DLD1 (cell line): ENCODE results near the gene INPP5F.
"Not testable (repeated sequence)": the region's sequence is repeated elsewhere in the genome, so short reads cannot be mapped to it uniquely, and the experiment has no call there.

Experiments used
- in situ Hi-C: cut with HindIII; loops from 2 replicates; pipeline ENCODE4 v1.10.0; 2017; ENCODE audit warnings: low sequenced_read_pairs

Gene INPP5F

DNA sequence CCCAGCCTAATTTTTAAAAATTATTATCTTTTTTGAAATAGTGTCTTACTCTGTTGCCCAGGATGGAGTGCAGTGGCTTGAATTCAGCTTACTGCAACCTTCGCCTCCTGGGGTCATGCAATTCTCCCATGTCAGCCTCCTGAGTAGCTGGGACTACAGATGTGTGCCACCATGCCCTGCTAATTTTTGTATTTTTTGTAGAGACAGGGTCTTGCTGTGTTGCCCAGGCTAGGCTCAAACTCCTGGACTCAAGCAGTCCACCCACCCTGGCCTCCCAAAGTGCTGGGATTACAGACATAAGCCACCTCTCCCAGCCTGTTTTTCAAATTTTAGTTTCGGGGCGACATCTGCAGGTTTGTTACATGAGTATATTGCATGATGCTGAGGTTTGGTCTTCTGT, 47.2 kb downstream of the INPP5F start:
- in situ Hi-C loops: not testable (repeated sequence)

DNA sequence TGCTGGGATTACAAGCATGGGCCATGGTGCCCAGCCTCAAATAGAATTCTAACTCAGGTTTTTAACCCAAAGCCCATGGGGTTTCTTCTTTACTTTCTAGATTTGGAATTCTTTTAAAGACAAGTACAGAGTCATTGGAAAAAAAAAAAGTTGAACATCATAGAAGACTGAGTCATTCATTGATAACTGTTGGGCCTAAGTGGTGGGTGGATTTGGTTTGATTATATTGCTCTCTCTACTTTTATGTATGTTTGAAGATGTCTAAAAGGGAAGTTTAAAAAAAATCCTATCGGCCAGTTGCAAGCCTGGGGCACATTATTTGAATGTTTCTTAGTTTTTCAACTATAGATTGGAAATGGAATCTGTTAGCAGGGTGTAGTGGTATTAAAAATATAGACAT, 49.7 kb downstream of the INPP5F start:
- in situ Hi-C loops: no loop called here

DNA sequence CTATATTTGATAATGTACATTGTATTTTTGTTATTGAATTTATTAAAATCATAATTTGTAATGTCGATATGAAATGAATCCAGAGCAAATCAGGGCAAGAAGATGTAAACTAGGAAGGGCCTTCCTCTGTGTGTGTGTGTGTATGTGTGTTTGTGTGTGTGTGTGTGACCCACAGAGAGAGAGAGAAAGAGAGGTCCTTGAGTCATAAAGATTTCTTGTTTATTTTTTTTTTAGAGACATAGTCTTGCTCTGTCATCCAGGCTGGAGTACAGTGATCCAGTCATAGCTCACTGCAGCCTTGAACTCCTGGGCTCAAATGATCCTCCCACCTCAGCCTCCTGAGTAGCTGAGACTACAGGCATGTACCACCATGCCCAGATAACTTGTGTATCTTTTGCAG, 50.7 kb downstream of the INPP5F start:
- in situ Hi-C loops: no loop called here

DNA sequence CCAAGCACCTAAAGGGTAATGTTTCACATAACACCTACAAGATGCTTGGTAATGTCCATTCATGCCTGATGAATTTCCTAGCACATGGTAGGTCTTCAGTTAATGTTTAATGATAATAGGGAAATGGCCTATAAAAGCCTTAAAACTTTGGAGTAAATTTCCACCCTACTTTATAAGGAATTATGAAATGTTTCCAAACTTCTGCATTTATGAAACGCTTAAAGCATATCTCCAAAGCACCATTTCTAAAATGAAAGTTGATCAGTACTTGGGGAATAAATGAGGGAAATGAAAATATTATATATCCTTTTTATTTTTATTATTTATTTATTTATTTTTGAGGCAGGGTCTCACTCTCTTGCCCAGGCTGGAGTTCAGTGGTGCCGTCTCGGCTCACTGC, 51.8 kb downstream of the INPP5F start:
- in situ Hi-C loops: no loop called here

DNA sequence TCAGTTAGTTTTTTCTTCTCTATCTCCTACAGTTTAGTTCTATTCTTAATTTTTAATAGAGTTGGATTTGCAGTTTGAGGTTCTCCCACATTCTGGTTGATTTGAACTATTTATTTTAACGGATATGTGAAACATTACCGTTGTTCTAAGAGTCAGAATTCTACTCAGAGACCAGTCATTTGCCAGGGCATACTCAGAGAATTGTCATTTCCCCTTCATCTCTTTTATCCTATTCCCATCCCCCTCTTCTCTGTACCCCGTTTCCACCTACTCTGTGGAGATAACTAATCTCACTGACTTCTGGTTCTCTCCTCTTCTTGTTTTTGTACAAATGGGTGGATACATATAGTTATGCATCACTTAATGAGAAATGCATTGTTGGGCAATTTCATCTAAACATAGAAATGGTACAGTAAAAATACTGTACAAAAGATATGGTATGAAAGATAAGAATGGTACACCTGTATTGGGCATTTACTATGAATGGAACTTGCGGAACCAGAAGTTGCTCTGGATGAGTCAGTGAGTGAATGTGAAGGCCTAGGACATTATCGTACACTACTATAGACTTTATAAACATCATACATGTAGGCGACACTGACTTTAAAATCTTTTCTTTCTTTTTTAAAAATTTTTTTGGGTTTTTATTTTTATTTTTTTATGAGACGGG, 53.1 kb downstream of the INPP5F start:
- in situ Hi-C loops: no loop called here

DNA sequence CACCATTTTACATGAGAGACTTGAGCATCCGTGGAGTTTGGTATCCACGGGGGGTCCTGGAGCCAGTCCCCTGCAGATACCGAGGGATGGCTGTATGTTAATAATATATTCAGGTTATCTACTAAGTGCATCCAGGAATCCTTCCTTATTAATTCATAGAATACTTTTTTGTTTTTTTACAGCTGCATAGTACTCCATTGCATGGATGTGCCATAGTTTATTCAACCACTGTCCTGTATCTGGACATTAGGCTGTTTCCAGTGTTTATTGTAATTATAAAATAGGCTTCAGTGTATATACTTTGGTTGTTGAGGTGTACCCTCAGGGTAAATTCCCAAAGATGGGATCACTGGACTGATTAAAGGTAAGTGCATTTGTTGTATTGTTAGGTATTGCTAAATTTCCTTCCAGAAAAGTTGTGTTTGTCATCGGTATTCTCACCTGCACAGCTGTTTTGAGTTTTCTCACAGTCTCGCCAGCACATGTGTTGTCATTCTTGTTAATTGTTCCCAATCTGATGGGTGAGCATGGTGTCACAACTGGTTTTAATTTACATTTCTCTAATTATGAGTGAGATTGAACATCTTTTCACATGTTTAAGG, 55.1 kb downstream of the INPP5F start:
- in situ Hi-C loops: no loop called here

DNA sequence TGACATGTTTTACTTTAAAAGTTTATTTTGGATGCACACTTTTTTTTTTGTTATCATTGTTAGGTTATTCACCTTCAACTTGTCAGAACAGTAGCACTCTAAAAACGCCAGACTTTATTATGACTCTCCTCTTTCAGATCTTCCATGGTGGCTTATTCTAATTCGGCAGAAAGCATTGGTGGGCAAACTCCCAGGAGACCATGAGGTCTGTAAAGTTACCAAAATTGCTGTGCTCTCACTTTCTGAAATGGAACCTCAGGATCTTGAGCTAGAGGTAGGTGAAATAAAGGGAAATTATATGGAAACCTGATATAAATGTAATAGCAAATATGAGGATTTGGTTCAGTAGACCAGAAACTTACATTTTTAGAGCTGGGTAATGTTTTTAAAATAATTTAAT, 55.6 kb downstream of the INPP5F start:
- in situ Hi-C loops: no loop called here

DNA sequence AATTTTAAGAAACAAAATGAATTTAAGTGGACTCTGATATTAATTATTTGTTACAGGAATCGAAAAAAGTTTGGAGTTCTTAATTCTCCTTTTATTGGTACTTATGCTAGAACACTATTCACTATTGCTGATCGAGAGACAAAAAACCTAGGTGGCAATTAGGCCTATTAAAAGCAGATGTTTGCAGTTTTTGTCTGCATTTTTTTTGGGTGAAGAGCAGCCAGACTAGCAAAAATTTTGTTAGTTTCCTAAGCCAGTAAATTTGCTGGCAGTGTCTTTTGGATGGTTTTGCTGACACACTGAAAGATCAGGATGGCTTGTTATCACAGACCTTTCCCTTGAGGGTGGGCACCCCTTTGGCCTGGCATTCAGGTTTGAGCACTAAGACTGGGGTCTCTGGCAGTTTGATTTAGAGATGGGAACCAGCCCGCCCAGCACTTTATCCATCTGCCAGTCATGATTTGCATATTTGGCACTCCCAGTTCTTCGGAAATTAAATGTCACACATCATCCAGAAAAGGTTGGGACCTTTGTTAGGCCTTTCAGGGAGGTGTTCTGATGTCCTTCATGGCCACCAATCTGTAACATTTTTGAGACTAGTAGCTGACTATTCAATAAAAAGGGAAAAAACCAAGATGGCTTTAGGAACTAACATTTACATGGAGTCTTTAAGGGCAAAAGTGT, 57.3 kb downstream of the INPP5F start:
- in situ Hi-C loops: no loop called here

DNA sequence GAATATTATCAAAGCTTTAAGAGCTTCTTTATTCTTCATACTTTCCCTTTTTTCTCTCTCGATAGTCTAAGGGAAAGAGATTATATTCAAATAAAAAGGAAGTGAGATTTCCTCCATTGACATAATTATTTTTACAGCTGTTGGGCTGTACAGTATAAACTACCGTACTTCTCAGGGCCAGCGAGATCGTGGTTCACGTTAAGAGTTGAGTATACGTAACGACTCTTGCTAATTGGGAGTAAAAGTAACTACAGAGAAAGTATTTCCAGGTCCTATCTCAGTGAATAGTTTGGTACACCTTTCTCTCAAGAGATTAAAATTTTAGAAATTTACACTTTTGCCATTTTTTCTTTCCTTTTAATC, 57.8 kb downstream of the INPP5F start:
- in situ Hi-C loops: no loop called here

DNA sequence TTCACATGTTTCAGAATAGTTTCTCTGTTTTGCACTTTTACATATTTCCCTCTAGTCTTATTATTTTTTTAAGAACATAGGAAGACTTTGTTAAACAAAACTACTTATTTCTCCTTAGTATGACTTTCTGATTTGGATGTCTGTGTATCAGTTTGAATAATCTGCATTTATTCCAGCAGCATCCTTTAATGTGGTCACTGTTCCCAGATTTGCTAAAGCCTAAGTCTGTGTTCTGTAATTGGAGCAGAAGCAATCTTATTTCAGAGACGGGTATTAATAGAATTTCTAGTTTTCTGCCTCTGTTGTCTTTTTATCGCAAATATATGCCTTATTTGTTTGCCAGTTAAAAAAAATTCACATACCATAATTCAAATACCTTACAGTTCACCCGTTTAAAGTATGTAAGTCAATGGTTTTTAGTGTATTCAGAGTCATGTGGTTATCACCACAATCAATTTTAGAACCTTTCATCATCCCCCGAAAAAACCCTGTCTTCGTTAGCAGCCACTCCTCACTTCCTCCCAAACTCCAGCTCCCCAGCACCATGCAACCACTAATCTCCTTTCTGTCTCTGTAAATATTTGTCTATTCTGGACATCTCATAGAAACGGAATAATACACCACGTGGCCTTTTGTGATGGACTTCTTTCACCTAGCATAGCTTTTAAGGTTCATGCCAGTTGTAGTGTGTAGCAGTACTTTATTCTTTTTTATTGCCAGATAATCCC, 58.7 kb downstream of the INPP5F start:
- in situ Hi-C loops: no loop called here

DNA sequence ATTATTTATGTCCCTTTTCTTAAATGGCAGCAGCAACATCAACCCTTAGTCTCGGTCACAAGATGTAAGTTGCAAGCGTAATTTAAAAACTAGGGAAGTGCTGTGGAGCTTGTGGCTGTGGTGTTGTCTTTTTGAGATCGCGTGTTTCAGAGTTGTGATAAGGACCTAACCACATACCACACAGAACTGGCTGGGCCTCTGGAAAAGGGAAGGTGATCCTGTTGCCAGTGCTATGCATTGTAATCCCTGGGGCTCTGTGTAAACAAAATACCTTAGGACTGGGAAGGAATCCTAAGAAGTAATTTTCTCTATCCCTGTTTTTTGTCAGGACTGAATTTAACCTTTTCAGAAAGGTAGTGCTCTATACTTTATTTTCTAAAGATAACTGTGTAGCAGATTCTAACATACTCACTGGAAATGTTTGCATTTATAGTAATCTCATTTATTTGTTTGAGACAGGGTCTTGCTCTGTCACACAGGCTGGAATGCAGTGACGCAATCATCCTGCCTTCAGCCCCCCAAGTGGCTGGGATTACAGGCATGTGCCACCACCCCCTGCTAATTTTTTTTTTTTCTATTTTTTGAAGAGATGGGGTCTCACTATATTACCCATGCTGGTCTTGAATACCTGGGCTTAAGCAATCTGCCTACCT, 60.4 kb downstream of the INPP5F start:
- in situ Hi-C loops: no loop called here

DNA sequence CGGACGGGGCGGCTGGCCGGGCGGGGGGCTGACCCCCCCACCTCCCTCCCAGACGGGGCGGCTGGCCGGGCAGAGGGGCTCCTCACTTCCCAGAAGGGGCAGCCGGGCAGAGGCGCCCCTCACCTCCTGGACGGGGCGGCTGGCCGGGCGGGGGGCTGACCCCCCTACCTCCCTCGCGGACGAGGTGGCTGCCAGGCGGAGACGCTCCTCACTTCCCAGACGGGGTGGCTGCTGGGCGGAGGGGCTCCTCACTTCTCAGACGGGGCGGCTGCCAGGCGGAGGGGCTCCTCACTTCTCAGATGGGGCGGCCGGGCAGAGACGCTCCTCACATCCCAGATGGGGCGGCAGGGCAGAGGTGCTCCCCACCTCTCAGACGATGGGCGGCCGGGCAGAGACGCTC, 69.3 kb downstream of the INPP5F start:
- in situ Hi-C loops: not testable (repeated sequence)

DNA sequence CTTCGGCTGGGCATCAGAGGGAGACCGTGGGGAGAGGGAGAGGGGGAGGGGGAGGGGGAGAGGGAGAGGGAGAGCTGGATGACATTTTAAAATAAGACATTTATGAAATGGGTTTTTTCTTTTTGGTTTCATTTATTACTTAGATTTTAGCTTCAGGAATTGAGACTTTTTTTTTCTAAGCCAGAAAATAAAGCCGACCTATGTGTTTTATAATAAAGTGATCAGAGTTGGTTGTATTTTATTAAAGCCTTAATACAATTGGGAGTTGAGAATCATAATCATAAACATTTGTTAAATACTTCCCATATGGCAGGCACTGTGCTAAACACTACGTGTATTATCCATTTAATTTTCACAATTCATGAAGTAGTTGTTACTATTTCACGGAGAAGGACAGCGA, 70.2 kb downstream of the INPP5F start:
- in situ Hi-C loops: no loop called here

DNA sequence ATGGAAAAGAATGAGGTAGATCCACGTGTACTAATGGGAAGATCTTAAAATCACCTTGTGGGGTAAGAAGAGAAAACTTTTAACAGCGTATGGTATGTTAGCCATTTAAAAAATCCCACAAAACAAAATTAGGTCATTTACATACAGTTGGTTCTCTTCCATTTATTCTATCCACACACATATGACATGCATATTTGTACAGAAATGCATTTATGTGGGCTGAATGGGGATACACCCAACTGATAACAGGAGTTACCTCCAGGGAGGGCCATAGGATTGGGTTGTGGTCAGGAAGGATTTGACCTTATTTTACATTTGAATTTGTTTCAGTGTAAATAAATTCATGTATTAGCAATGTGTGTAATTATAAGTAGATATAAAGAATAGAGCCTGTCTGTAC, 75.3 kb downstream of the INPP5F start:
- in situ Hi-C loops: no loop called here

DNA sequence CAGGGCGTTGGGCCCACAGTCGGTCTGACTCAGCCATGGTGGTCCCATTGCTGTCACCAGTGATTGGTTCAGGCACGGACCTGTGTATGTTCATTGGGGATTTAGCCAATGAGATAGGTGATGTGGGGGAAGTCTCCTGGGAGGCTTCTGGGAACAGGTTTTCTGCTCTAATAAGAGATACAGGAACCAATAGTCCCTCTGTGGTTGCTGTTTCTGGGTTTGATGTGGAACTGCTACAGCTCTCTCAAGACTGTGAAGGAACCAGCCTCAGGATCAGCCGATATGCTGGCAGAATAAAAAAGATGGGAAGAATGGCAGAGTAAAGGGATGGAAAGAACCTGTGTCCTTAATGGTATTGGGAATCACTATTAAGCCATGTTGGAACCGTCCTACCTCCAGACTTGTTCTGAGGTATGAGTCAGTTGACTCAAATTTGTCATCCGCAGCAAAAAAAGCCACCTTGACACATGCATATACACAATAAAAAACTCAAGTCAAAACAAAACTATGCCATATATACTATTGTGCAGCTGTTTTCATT, 76.2 kb downstream of the INPP5F start:
- in situ Hi-C loops: no loop called here

DNA sequence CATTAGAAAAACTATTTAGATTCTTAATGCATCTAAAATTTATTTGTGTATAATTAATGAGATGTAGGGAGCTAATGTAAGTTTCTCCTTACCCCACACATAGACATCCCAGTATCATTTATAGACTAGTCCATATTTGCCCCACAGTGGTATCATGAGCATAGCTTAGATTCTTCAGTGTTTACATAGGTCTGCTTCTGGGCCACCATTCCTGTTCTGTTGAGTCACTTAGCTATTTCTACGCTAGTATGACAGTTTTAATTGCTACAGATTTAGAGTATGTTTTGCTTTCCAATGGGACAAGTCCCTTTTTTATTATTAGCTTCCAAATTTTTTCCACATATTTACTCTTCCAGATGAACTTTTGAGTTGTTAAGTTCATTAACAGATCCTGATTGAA, 77.4 kb downstream of the INPP5F start:
- in situ Hi-C loops: no loop called here

DNA sequence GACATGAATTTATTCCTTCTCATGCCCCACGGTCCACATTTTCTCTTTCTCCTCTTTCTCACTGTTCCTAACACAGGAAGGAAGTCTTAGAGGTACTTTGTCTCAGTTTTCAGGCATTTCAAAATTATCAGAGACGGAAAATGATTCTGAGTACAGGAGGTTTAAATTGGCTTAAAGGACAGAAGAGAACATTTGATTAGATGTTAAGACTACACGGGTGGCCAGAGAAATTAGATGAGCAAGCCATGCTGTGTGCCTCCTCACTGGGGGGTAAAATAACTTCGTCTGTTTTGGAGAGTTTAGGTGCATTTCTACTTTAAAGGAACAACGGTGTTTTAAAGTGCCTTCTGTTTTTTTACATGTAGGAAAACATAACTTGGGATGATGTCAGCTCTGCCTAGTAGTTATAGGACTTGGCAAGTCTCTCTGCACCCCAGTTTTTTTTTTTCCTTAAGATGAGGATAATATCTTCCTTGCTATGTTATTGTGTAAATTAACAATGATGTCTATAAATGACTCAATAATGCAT, 79.9 kb downstream of the INPP5F start:
- in situ Hi-C loops: no loop called here

DNA sequence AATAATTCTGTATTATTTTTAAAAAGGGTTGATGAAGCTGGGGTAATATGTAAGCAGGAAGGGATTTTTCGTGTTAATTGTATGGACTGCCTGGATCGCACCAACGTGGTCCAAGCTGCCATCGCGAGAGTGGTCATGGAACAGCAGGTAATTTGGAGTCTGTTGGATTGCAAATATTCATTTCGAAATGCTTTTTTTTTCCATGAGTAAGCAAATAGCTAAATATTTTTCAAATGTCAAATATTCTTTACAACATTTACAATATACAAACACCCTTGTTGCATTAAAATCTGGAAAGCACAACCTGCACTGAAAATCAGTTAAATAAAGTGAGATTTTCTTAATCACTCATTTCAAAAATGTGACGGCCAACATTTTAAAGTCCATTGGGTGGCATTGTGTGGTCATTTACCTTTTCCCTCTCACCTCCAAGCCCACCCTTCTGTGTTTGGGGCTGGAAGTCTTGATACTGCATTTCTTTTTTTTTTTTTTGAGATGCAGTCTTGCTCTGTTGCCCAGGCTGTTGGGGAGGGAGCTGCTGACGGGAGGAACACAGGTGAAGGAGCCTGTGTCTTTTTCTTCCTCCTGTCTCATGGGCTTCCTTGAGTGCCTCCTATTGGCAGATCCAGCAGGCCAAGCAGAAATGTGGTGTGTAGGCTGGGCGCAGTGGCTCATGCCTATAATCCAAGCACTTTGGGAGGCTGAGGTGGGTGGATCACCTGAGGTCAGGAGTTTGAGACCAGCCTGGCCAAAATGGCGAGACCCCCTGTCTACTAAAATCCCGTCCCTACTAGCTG, 80.7 kb downstream of the INPP5F start:
- in situ Hi-C loops: no loop called here

DNA sequence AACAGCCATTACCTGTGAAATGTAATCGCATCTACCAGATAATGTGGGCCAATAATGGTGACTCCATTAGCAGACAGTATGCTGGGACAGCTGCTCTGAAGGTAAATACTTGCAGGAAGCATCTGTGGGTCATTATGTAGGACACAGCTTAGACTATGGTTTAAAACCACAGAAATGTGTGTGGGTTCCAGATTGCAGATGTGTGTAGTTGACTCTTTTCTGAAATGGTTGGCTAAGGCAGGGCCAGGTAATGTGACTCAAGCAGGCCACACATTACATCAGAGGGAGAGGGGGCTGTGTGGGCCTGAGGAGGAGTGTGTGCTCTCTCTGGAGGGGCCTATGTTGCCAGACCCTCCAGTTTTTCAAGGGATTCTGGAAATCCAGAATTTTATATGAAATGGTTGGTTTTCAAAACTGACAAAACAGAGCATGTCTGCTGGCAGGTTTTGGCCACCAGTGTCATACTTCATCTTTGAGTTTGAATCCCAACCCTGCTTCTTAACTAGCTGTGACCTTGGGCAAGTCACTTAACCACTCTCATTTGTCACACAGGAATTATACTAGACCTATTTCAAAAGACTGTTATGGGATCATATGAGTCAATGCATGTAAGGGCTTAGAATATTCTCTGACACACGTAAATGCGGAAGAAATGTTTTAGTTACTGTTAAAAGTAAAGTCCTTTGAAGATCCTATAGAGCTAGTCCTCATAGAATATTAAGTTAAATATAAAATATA, 82.3 kb downstream of the INPP5F start:
- in situ Hi-C loops: no loop called here
